A549 (cell line): ENCODE measurements around the gene PITPNM3.

Experiments
- HOXA7 ChIP-seq: fragments of 250-450 bp; sonication (Bioruptor Pico); IDR thresholded peaks from 2 replicates; pipeline ENCODE4 v1.5.0; 2020; ENCODE audit warnings: mild to moderate bottlenecking, moderate library complexity
- REST ChIP-seq: fragments of 200-600 bp; sonication (generic); IDR thresholded peaks from 2 replicates; pipeline ENCODE4 v1.6.1; 2016; ENCODE audit warnings: antibody characterized with exemption, mild to moderate bottlenecking, moderate library complexity

GRCh38 chr17:6435968-6436367 lies 120.4 kb downstream of the PITPNM3 start:
- TF ChIP-seq HOXA7 (CRISPR knock-in tag) (no peak), REST (no peak)
